ENCODE measurements around the gene PLSCR2.

The PLSCR2 gene

GRCh38 chr3:146507331-146508120 is 38.2 kb upstream of the PLSCR2 start:
- no peak for DNase-seq (ENCODE audit: extremely low read depth, insufficient read length)
- H3K4me3 ChIP-seq (replicated peaks; ENCODE audit: low read depth, low read length), result no peak overlapping the region
- no peak for TF ChIP-seq CTCF (IDR thresholded peaks at IDR 0.05; ENCODE audit: insufficient read depth, low read length, poor library complexity, severe bottlenecking)

GRCh38 chr3:146505516-146505915 is 36.2 kb upstream of the PLSCR2 start:
- H3K36me3 ChIP-seq (ENCODE audit: control insufficient read depth, insufficient read depth, low read length), result no peaks in the 10 kb centered on the region
- no peak overlapping the region for H3K4me3 ChIP-seq (replicated peaks; ENCODE audit: low read depth, low read length)
- TF ChIP-seq CTCF (IDR thresholded peaks at IDR 0.05; ENCODE audit: insufficient read depth, low read length, poor library complexity, severe bottlenecking), result no peak
- no peaks in the 10 kb centered on the region for H3K27me3 ChIP-seq (replicated peaks; ENCODE audit: control insufficient read depth, insufficient read depth, low read length)
- DNase-seq (ENCODE audit: extremely low read depth, insufficient read length), result no peak

More at GRCh38 chr3:146507331-146508120, 38.2 kb upstream of the PLSCR2 start:
- Histone ChIP-seq H3K36me3 (ENCODE audit: control insufficient read depth, insufficient read depth, low read length) (no peaks in the 10 kb centered on the region), H3K27me3 (replicated peaks; ENCODE audit: control insufficient read depth, insufficient read depth, low read length) (no peaks in the 10 kb centered on the region)

GRCh38 chr3:146504498-146505197 is 35.3 kb upstream of the PLSCR2 start:
- DNase-seq (ENCODE audit: extremely low read depth, insufficient read length), result no peak
- no peak overlapping the region for H3K4me3 ChIP-seq (replicated peaks; ENCODE audit: low read depth, low read length)
- no peaks in the 10 kb centered on the region for H3K27me3 ChIP-seq (replicated peaks; ENCODE audit: control insufficient read depth, insufficient read depth, low read length)
- no peak for TF ChIP-seq CTCF (IDR thresholded peaks at IDR 0.05; ENCODE audit: insufficient read depth, low read length, poor library complexity, severe bottlenecking)
- no peaks in the 10 kb centered on the region for H3K36me3 ChIP-seq (ENCODE audit: control insufficient read depth, insufficient read depth, low read length)

- Histone ChIP-seq H3K4me3 (replicated peaks; ENCODE audit: low read depth, low read length) (no peak overlapping the region), H3K27me3 (replicated peaks; ENCODE audit: control insufficient read depth, insufficient read depth, low read length) (no peaks in the 10 kb centered on the region), H3K36me3 (ENCODE audit: control insufficient read depth, insufficient read depth, low read length) (no peaks in the 10 kb centered on the region)
- DNase-seq (ENCODE audit: extremely low read depth, insufficient read length), result peak; percentile 63
- no peak for TF ChIP-seq CTCF (IDR thresholded peaks at IDR 0.05; ENCODE audit: insufficient read depth, low read length, poor library complexity, severe bottlenecking)
Observed at GRCh38 chr3:146503461-146504202, 34.3 kb upstream of the PLSCR2 start.

GRCh38 chr3:146502887-146503460 is 33.6 kb upstream of the PLSCR2 start:
- no peaks in the 10 kb centered on the region for H3K36me3 ChIP-seq (ENCODE audit: control insufficient read depth, insufficient read depth, low read length)
- no peak for DNase-seq (ENCODE audit: extremely low read depth, insufficient read length)
- no peak overlapping the region for H3K4me3 ChIP-seq (replicated peaks; ENCODE audit: low read depth, low read length)
- no peak for TF ChIP-seq CTCF (IDR thresholded peaks at IDR 0.05; ENCODE audit: insufficient read depth, low read length, poor library complexity, severe bottlenecking)
- H3K27me3 ChIP-seq (replicated peaks; ENCODE audit: control insufficient read depth, insufficient read depth, low read length), result no peaks in the 10 kb centered on the region
